Activated T-cell treated with anti-CD3 and anti-CD28 coated beads for 24 hours (primary cell): ENCODE results near the gene ARHGEF18.
"Not testable (repeated sequence)": the region's sequence is repeated elsewhere in the genome, so short reads cannot be mapped to it uniquely, and the experiment has no call there.

Experiments
- DNase-seq: peaks from one replicate; pipeline ENCODE4 v3.0.0-alpha.2; 2020; ENCODE audit warnings: low read depth

The ARHGEF18 gene

DNA sequence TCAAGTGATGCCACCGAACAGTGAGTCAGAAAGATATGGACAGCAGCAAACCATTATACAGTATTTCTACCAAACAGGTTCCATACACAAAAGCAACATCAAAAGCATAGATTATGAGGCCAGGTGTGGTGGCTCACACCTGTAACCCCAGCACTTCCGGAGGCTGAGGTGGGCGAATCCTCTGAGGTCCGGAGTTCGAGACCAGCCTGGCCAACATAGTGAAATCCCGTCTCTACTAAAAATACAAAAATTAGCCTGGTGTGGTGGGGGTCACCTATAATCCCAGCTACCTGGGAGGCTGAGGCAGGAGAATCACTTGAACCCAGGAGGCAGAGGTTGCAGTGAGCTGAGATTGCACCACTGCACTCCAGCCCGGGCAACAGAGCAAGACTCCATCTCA is 1.7 kb upstream of the ARHGEF18 start:
- not testable (repeated sequence) for DNase-seq

DNA sequence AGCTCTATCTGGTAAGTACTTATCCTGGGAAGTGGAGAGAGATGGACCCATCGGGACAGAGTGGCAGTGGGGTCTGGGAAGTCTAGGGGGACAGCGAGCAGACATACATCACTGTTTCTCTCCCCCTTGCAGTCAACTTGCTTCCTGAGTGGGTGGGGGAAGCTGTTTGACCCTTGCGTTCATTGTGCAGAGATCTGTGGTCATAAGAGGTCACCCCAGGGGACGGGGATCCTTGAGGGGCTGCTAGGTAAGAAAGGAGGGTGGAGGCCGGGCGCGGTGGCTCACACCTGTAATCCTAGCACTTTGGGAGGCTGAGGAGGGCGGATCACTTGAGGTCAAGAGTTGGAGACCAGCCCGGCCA is 474 bp downstream of the ARHGEF18 start:
- no peak for DNase-seq

DNA sequence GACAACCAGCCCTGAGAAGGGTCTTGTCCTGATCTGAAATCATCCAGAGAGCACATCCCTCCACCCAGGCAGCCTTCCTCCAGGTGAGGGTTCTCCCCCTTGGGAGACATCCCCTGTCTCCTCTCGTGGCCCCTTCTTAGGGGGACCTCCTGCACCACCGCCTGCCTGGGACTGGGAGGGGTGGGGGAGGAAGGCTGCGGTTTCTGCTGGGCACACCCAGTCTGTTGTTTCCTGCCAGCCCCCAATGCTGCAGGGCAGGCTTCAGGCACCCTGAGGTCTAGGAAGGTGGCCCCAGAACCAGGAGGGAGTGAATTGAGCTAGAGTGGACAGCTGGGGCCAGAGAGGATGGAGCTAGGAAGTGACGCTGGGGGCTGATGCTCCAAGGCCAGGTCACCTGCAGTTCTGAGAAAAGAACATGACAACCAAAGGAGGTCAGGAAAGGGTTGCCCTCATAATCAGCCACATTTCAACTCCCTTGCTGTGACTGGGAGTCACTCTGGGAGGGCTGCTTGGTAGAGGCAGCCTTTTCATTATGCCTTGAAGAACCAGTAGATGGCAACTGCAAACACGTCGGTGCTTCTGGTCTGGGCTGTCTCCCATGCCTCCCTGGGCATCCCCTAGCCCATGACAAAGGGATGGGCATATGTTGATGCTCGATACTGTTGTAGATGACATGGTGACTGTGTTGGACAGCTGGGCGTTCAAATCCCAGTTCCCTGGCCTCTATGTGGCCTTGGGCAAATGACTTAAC is 1.4 kb downstream of the ARHGEF18 start:
- DNase-seq: no peak

DNA sequence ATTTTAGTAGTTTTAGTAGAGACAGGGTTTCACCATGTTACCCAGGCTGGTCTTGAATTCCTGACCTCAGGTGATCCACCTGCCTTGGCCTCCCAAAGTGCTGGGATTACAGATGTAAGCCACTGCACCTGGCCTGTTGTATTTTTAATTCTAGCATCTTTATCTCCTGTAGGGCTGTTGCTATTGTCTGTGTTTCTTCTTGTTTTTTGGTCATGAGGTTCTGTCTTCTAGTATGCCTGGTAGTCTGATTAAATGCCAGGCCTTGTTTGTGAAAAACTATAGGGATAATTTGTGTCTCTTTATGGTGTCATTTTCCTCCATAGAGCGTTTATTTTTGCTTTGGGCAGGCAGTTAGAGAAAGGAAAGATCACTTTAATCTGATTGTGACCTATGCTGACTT is 3.1 kb downstream of the ARHGEF18 start:
- DNase-seq: no peak

DNA sequence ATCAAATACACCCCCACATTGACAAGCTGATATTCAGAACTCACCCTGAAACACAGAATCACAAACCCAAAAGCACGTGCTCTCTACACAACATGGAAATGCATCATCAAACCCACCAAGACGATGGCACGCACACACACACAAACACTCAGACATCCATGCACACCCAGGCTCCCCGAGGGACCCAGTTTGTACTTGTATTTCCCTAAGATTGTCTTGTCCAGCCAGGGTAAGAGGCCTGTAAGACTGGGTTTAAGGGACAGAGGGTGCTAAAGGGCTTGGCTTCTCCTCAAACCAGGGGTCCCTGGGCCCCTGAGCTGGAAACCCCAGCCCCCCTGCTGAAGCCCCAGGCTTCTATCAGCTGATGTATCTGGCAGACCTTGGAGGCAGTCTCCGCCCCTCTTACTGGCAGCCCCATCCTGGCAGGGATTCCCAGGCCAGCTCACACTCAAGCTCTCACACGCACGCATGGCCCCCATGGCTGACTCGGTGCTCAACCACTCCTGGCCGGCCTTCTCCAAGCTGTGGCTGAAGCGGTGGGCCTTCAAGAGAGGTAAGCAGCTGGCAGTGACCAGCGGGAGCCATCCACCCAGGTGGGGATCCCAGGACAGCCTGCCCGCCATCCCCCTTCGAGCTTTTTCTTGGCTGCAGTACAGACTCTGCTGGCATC is 6.5 kb downstream of the ARHGEF18 start:
- DNase-seq: no peak

DNA sequence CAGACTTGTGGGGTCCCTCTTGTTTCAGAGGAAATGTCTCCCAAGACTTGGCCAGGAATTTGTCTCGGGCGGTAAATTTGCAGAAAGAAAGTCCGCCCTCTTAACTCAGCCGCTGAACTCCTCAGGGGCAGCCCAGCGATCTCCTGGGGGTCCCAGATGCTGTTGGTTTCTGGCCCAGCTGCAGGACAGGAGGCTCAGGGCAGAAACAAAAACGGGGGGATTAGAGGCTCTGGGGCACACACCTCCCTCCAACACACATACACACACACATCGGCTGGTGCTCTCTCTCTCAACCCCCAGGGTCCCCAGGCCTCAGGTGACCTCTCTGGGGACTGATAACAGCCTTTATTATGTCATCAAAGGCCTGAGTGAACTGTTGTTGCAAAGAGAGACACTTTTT is 7.1 kb downstream of the ARHGEF18 start:
- no peak for DNase-seq

DNA sequence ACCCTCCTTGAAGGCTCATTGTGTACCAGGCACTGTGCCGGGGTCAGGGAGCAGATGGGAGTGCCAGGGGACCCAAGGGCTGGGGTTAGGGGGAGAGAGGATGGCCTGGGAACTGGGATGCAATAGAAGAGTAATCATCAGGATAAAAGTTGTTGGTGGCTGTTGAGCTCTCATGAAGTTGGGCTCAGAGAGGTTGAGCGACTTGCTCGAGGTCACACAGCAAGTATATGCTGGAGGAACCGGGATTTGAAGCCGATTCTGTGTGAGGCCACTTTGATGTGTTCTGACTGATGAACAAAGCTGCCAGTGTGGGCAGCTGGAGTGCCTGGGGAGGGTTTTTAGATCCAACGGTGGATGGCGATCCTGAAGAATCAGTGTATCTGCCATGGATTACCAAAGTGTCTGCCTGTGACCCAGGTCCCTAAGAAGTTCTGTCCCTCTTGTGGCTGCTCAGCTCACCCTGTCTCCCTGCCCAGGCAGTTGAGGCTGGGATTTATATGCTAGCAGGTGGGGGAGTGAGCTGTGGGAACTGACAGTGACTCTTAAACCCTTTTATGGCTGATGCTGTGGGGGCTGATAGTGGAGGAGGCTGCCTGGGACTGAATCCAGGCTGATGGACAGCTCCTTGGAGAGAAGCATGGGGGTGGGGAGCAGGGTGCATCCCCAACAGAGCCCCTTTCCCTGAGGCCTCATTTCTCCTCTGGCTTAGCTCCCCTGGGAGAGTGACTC is 8.3 kb downstream of the ARHGEF18 start:
- DNase-seq: no peak

DNA sequence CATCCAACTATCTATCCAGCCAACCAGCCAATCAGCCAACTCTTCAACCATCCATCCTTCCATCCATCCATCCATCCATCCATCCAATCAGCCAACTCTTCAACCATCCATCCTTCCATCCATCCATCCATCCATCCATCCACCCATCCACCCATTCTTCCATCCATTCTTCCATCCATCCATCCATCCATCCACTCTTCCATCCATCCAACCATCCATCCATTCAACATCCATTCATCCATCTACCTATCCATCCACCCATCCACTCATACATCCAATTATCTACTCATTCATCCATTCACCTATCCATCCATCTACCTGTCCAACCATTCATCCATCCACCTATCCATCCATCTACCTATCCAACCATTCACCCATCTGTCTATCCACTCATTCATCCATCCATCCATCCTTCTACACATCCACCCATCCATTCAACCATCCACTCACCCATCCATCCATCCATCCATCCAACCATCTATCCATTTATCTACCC is 9.4 kb downstream of the ARHGEF18 start:
- no peak for DNase-seq

DNA sequence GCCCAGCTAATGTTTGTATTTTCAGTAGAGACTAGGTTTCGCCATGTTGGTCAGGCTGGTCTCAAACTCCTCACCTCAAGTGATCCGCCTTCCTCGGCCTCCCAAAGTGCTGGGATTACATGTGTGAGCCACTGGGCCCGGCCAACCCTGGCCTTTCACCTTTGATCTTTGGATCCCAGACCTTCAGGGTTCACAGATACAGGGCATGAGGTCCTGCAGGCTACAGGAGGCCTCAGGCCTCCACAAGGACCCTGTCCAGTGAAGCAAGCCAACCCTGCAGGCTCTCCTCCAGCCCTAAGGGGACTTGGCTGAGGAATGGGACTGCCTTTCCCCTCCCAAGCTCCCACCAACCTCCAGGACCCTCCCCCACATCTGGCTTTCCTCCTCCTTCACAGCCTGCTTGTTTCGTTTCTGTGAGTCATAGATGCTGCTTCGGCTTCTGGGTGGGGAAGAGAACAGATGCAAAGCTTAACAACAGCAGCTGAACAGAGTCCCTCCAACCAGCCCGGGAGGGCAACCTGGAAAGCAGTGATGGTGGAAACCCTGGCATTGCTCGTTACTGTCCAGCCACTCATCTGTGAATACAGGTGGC is 11.8 kb downstream of the ARHGEF18 start:
- no peak for DNase-seq

DNA sequence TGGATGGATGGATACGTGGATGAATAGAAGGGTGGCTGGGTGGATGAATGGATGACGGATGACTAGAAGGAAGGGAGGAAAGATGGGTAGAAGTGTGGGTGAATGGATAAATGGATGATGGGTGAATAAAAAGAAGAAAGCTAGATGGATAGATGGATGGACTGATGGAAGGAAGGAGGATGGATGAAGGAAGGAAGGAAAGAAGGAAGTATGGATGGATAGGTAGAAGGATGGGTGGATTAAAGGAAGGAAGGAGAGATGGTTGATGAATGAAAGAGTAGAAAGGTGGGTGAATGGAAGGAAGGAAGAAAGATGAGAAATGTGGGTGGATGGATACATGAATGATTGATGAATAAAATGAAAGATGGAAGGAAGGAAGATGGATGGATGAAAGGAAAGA is 14.5 kb downstream of the ARHGEF18 start:
- no peak for DNase-seq

DNA sequence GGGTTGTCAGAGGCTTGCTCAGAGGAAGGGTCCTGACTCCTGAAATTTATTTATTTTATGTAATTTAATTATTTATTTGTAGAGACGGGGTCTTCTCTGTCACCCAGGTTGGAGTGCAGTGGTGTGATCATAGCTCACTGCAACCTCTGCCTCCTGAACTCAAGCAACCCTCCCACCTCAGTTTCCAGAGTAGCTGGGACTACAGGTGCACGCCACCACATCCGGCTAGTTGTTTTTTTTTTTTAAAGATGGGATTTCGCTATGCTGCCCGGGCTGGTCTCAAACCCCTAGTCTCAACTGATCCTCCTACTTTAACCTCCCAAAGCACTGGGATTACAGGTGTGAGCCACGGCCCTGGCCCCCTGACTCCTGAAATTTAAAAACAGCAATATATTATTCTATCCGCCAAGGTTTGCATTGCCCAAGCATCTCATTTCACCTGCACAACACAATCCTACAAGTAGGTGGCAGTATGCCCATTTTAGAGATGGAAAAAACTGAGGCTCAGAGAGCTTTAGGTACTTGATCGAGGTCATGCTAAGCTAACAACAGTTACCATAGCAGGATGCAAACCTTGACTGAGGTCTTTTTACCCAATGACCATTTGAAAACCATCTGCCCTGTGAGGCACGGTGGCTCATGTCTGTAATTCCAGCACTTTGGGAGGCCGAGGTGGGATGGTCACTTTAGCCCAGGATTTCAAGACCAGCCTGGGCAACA is 18.1 kb downstream of the ARHGEF18 start:
- DNase-seq: no peak

DNA sequence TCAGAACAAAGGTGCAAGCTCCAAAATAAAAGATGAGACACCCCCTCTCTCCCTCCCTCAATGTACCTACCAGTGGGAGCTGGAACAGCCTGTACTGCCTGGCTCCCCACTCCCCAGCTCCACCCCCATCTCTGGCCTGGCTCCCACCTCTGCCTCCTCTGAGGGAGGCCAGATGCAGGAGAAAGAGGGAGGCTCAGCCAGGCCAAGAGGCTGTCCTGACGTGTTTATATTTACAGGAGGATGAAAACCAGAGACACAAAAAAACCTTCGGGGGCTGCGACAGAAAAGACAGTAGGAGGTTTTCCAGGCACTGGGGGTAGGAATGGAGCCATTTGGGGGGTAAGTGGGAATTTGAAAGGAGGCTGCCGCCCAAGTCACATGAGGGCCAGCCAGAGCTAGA is 19.7 kb downstream of the ARHGEF18 start:
- no peak for DNase-seq

DNA sequence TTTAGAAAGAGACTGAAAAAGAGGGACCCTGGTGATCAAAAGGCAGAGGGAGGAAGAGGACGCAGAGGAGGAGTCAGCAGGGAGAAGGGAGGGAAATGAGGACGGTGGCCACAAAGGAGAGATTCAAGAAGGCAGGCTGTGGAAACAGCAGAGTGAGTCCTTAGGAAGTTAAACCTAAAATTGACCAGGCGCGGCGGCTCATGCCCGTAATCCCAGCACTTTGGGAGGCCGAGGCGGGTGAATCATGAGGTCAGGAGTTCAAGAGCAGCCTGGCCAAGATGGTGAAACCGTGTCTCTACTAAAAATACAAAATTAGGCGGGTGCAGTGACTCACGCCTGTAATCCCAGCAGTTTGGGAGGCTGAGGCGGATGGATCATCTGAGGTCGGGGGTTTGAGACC is 20.1 kb downstream of the ARHGEF18 start:
- DNase-seq: not testable (repeated sequence)

DNA sequence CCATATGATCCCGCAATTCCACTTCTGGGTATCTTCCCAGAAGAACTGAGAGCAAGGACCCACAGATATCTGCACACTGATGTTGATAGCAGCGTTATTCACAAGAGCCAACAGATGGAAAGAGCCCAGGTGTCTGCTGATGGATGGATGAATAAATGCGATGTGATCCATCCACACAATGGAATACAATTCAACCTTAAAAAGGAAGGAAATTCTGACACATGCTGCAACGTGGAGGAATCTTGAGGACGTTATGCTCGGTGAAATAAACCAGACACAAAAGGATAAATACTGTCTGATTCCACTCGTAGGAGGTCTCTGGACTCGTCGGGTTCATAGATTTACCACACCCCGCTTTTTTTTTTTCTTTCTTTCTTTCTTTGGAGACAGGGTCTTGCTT is 21.8 kb downstream of the ARHGEF18 start:
- DNase-seq: no peak

DNA sequence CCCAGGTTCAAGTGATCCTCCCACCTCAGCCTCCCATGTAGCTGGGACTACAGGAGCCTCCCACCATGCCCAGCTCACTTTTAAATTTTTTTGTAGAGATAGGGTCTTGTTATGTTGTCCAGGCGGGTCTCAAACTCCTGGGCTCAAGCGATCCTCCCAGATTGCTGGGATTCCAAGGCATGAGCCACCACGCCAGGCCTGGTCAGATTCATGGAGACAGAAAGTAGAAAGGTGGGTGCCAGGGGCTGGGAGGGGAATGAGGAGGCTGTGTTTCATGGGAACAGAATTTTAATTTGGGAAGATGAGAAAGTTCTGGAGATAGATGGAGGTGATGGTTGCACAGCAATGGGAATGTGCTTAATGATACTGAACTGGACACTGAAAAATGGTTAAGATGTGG is 22.3 kb downstream of the ARHGEF18 start:
- no peak for DNase-seq

DNA sequence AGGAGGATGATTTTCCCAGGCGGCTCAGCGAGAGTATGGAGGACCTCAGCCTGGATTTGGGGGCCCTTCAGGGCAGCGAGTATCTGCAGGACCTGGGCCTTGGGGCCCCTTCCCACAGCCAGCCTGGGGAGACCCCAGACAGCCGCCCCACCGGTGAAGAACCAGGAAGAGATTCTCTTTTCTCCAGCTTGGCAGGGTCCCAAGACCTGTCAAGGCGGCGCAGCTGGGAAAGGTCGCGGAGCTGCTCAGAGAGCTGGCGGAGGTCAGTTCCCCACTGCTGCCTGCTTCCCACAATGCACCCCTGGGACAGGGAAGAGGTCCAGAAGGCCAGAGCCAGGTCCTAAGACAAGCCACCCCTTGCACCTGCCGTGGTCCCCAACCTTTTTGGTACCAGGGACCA is 24.1 kb downstream of the ARHGEF18 start:
- no peak for DNase-seq

DNA sequence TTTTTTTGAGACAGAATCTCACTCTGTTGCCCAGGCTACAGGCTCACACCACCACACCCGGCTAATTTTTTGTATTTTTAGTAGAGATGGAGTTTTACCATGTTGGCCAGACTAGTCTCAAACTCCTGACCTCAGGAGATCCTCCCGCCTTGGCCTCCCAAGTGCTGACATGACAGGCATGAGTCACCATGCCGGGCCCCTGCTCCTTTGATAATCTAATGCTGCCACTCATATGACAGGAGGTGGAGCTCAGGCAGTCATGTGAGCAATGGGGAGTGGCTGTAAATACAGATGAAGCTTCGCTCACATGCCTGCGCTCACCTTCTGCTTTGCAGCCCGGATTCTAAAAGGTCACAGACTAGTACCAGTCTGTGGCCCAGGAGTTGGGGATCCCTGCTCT is 25.1 kb downstream of the ARHGEF18 start:
- no peak for DNase-seq

DNA sequence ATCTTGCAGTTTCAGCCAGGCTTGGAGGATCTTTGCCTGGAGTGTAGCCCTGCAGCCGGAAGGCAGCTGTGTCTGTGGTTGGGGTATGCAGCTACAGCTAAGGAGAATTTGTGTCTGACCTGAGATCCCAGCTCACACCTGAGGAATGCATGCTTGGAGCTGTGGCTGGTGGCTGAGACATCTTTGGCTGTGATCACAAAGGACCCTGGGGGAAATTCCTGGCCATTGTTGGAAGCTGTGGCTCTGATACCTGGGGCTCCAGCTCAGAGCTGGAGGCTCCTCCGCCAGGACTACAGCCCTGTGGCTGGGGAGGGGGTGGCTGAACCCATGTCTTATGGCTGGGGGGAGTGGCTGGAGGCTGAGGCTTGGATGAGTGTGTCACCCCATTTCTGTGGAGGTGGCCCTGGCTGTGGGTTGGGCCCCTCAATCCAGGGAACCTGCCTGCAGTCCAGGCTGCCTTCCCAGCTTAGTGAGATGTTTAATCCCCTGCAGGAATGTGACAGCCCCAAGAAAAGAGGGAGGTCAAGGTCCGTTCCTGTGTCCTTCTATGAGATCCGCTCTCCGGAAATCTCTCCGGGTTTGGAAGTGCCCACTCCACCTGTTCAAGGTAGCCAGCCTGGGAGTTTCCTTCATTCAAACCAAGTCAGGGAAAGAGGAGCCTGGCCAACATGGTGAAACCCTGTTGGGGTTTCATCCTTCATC is 27.6 kb downstream of the ARHGEF18 start:
- no peak for DNase-seq

DNA sequence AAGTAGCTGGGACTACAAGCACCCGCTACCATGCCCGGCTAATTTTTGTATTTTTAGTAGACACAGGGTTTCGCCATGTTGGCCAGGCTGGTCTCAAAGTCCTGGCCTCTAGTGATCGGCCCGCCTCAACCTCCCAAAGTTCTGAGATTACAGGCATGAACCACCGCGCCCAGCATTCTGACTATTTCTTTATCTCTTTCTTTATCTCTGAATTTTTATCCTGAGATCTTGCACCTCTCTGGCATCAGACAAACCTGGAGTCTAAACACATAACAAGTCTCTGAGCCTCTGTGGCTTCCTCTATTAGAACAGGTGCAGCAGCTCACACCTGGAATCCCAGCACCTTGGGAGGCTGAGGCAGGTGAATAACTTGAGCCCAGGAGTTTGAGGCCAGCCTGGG is 28.5 kb downstream of the ARHGEF18 start:
- DNase-seq: no peak

DNA sequence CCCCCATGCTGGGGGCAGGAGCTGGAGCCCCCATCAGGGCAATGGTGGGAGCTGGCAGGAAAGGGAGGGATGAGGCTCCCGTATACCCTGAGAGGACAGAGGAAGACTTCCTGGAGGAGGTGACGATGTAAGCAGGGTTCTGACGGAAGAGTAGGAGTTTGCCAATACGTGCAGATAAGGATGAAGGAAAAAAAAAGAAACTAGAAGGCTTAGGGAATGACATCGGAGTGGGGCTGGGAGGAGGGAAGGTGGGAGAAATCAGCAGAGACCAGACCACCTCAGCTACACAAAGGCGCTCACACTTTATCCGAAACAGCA is 32.3 kb downstream of the ARHGEF18 start:
- DNase-seq: no peak

DNA sequence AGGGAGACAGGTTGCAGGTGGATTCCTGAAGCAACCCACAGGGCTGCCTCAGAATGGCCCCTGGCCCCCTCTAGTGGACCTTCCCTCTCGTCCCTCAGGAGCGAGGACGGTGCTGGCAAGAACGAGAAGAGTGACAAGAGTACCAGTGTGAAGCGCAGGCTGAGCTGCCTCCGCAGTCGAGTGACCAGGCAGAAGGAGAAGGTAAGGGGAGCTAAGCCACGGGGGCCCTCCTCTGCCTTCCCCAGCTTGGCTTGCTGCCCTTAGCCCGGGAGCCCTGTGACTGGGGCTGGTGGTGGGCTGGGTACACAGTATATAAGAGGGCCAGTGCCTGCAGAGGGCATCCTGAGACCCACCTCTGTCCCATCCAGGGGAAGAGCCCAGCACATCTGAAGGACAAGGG is 34.0 kb downstream of the ARHGEF18 start:
- DNase-seq: no peak

DNA sequence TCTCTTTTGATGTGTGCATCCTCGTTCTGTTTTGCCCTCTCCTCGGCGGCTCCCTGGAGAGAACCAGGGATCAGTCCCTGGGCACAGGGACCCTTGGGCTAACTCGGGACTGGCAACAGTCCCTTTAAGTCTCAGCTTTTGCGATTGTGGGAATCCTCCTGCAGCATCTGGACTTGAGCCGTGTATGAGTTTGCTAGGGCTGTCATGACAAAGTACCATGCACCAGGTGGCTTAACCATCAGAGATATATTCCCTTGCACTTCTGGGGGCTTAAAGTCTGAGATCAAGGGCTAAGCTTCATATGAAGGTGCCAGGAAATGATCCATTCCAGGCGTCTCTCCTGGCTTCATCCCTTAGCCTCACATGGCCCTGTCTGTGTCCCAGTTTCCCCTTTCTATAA is 34.5 kb downstream of the ARHGEF18 start:
- DNase-seq: no peak
